IPS-18a (cell line): Measurements from ENCODE around the gene PFKP.

Source experiments
- H3K27ac ChIP-seq: one replicate; pipeline ENCODE4 v1.5.1; 2013; ENCODE audit warnings: low read length
- H3K27me3 ChIP-seq: one replicate; pipeline ENCODE4 v1.6.1; 2013; ENCODE audit warnings: mild to moderate bottlenecking, low read length; ENCODE audit not compliant: control insufficient read depth, insufficient read depth
- H3K36me3 ChIP-seq: one replicate; pipeline ENCODE4 v1.6.1; 2013; ENCODE audit warnings: low read depth, low read length; ENCODE audit not compliant: control insufficient read depth
- H3K4me1 ChIP-seq: one replicate; pipeline ENCODE4 v1.6.1; 2013; ENCODE audit warnings: low read depth, low read length; ENCODE audit not compliant: control insufficient read depth
- H3K4me3 ChIP-seq: one replicate; pipeline ENCODE4 v1.5.1; 2013; ENCODE audit warnings: low read length
- H3K9ac ChIP-seq: one replicate; pipeline ENCODE4 v1.6.1; 2013; ENCODE audit warnings: mild to moderate bottlenecking, low read length, moderate library complexity
- H3K9me3 ChIP-seq: one replicate; pipeline ENCODE4 v1.6.1; 2013; ENCODE audit warnings: low read depth, low read length; ENCODE audit not compliant: control insufficient read depth

The PFKP gene

DNA sequence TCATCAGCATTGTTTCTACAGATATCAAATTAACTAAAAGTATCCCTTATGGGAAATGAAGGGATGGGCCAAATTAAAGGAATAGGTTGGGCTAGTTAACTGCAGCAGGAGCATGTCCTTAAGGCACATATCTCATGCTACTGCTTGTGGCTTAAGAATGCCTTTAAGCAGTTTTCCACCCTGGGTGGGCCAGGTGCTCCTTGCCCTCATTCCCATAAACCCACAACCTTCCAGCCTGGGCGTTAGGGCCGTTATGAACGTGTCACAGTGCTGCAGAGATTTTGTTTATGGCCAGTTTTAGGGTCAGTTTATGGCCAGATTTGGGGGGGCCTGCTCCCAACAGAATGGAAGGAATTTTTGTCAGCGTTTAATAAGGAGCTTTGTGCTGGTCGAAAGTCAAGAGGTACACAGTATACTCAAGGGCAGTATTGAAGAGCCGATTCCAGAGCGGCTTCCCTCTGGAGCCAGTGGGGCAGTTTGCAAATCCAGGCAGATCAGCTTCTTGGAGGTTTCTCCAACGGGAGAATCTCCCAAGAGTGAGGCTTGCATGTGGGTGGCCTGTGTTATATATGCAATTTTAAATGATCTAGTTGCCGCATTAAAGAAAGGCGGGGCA is 7.7 kb downstream of the PFKP start:
- no peaks in the 10 kb centered on the region for H3K27me3 ChIP-seq
- no peak overlapping the region for H3K4me3 ChIP-seq
- H3K9me3 ChIP-seq, result no peaks in the 10 kb centered on the region
- no peak overlapping the region for H3K27ac ChIP-seq
- peaks cover 21% of the 10 kb centered on the region for H3K4me1 ChIP-seq
- no peak overlapping the region for H3K9ac ChIP-seq
- no peaks in the 10 kb centered on the region for H3K36me3 ChIP-seq

- no peak overlapping the region for H3K27ac ChIP-seq
- H3K9ac ChIP-seq, result no peak overlapping the region
- peaks cover 21% of the 10 kb centered on the region for H3K4me1 ChIP-seq
- H3K4me3 ChIP-seq, result no peak overlapping the region
- no peaks in the 10 kb centered on the region for H3K27me3 ChIP-seq
- no peaks in the 10 kb centered on the region for H3K9me3 ChIP-seq
- H3K36me3 ChIP-seq, result no peaks in the 10 kb centered on the region
Observed at GRCh38 chr10:3076138-3076537, 8.8 kb downstream of the PFKP start.

DNA sequence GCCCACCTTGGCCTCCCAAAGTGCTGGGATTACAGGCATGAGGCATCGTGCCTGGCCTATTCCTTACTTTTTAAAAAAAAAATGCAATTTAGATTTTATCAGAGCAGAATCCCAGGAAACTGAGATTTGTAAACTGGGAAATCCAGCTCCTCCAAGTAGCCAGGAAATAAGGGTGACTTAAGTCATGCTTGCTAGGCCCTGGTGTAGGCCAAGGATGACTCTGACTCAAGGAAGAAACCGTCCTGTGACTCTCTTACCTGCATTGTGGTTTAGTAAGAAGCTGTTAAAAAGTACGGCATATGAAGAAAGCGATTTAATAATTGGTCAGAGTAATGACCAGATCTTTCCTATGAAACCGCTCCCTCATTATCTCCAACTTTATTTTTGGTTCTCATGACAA is 10.2 kb downstream of the PFKP start:
- Histone ChIP-seq H3K9ac (no peak overlapping the region), H3K4me3 (no peak overlapping the region), H3K27me3 (no peaks in the 10 kb centered on the region), H3K36me3 (peaks cover 5% of the 10 kb centered on the region), H3K27ac (no peak overlapping the region), H3K9me3 (no peaks in the 10 kb centered on the region), H3K4me1 (peaks cover 21% of the 10 kb centered on the region)

GRCh38 chr10:3077940-3078630 is 10.7 kb downstream of the PFKP start:
- no peak overlapping the region for H3K4me3 ChIP-seq
- H3K4me1 ChIP-seq, result peaks cover 18% of the 10 kb centered on the region
- peaks cover 5% of the 10 kb centered on the region for H3K36me3 ChIP-seq
- H3K27me3 ChIP-seq, result no peaks in the 10 kb centered on the region
- H3K9me3 ChIP-seq, result no peaks in the 10 kb centered on the region
- H3K9ac ChIP-seq, result no peak overlapping the region
- no peak overlapping the region for H3K27ac ChIP-seq

GRCh38 chr10:3081383-3081981 is 14.1 kb downstream of the PFKP start:
- Histone ChIP-seq H3K36me3 (peaks cover 8% of the 10 kb centered on the region), H3K9me3 (no peaks in the 10 kb centered on the region), H3K4me3 (no peak overlapping the region), H3K27ac (no peak overlapping the region), H3K27me3 (no peaks in the 10 kb centered on the region), H3K9ac (no peak overlapping the region), H3K4me1 (peaks cover 16% of the 10 kb centered on the region)

DNA sequence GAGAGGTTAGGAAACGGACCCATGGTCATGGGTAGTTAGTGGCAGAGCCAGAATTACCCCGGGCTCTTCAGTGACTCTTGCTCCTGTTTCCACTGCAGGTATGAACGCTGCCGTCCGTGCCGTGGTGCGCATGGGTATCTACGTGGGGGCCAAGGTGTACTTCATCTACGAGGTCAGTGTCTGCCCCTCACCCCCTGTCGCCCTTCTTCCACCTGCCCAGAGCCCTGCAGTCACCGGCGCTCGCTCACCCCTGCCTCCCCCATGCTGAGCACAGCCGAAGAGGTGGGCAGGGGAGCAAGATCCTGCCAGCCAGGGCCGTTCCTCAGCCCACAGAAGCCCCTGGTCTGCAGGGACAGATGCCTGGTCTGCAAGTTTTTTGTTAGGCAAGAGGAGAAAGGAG is 14.9 kb downstream of the PFKP start:
- no peaks in the 10 kb centered on the region for H3K27me3 ChIP-seq
- H3K4me3 ChIP-seq, result no peak overlapping the region
- H3K36me3 ChIP-seq, result peaks cover 8% of the 10 kb centered on the region
- H3K27ac ChIP-seq, result no peak overlapping the region
- no peaks in the 10 kb centered on the region for H3K9me3 ChIP-seq
- H3K4me1 ChIP-seq, result peaks cover 16% of the 10 kb centered on the region
- H3K9ac ChIP-seq, result no peak overlapping the region

GRCh38 chr10:3085785-3086567 is 18.6 kb downstream of the PFKP start:
- no peak overlapping the region for H3K27ac ChIP-seq
- H3K4me3 ChIP-seq, result no peak overlapping the region
- peaks cover 8% of the 10 kb centered on the region for H3K36me3 ChIP-seq
- no peak overlapping the region for H3K9ac ChIP-seq
- H3K4me1 ChIP-seq, result peaks cover 6% of the 10 kb centered on the region
- H3K27me3 ChIP-seq, result no peaks in the 10 kb centered on the region
- H3K9me3 ChIP-seq, result no peaks in the 10 kb centered on the region

DNA sequence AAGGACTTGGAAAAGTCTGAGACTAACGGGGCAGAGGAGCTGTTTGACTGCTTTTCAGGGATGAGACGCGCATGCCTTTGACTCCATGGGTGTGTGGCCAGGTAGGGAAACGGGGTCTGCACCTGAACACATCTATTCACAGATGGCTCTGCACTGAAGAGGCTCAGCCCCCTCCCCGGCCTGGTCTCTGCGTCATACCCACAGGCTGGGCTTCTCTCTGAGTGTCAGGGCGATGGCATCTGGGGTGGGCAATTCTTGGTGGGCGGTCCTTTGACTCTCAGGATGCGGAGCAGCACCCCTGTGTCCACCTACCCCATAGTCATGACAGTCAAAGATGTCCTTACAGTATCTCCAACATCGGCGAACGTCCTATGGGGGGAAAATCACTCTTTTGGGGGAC is 23.0 kb downstream of the PFKP start:
- no peaks in the 10 kb centered on the region for H3K36me3 ChIP-seq

GRCh38 chr10:3090914-3091787 is 23.8 kb downstream of the PFKP start:
- Histone ChIP-seq H3K27me3 (no peaks in the 10 kb centered on the region), H3K4me1 (peaks cover 15% of the 10 kb centered on the region), H3K9ac (no peak overlapping the region), H3K9me3 (no peaks in the 10 kb centered on the region), H3K27ac (no peak overlapping the region), H3K4me3 (no peak overlapping the region), H3K36me3 (no peaks in the 10 kb centered on the region)

More for the DNA sequence above, 23.0 kb downstream of the PFKP start:
- H3K27ac ChIP-seq, result no peak overlapping the region
- no peaks in the 10 kb centered on the region for H3K27me3 ChIP-seq
- no peaks in the 10 kb centered on the region for H3K9me3 ChIP-seq
- peaks cover 11% of the 10 kb centered on the region for H3K4me1 ChIP-seq
- H3K4me3 ChIP-seq, result no peak overlapping the region
- H3K9ac ChIP-seq, result no peak overlapping the region

DNA sequence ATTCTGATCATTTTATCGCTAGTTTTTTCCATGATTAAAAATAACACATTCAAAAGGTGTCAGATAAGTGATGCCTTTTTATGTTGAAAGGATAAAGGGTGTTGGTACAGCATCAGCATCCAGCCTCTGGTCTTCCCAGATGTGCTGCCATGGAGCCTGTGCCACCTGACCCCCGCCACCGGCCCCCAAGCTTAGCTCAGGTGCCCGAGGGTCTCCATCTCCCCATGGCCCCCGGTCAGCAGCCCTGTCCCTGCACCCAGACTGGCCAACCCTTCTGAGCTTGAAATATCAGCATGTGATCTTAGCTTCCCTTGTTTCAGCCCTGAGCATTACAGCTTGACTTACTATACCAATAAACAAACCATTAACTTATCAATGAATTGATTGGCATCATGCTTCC is 24.6 kb downstream of the PFKP start:
- no peak overlapping the region for H3K4me3 ChIP-seq
- no peaks in the 10 kb centered on the region for H3K27me3 ChIP-seq
- no peaks in the 10 kb centered on the region for H3K9me3 ChIP-seq
- no peak overlapping the region for H3K27ac ChIP-seq
- no peaks in the 10 kb centered on the region for H3K36me3 ChIP-seq
- peaks cover 15% of the 10 kb centered on the region for H3K4me1 ChIP-seq
- H3K9ac ChIP-seq, result no peak overlapping the region

DNA sequence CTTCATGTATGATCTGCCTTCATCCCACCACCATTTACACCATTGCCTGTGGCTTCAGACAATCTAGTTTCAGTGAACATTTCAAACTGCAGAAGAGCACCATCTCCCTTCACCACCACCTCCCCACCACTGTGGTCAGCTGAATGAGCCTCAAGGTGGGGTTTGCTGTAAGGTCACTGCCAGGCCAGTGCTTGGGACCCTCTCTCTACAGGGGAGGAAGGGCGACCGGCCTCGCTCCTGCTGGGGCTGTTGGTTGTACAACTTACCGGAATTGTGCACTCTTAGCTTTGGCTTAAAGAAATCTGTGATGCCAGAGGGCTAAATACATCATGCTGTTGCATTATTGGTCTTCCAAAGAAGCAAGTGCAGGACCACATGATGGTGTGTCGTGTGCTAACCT is 26.6 kb downstream of the PFKP start:
- Histone ChIP-seq H3K9ac (no peak overlapping the region), H3K4me1 (peaks cover 15% of the 10 kb centered on the region), H3K9me3 (no peaks in the 10 kb centered on the region), H3K36me3 (no peaks in the 10 kb centered on the region), H3K27ac (no peak overlapping the region), H3K27me3 (no peaks in the 10 kb centered on the region), H3K4me3 (no peak overlapping the region)
